Stimulated activated CD4-positive, alpha-beta T cell treated with anti-CD3 and anti-CD28 coated beads, Interleukin-15, amount 100 ng/mL, for 24 hours (primary cell): ENCODE measurements around the gene DIAPH3.
"Not testable (repeated sequence)": the region's sequence is repeated elsewhere in the genome, so short reads cannot be mapped to it uniquely, and the experiment has no call there.

ENCODE experiments used
- DNase-seq: peaks from one replicate; pipeline ENCODE4 v3.0.0-alpha.2; 2020

Gene DIAPH3

DNA sequence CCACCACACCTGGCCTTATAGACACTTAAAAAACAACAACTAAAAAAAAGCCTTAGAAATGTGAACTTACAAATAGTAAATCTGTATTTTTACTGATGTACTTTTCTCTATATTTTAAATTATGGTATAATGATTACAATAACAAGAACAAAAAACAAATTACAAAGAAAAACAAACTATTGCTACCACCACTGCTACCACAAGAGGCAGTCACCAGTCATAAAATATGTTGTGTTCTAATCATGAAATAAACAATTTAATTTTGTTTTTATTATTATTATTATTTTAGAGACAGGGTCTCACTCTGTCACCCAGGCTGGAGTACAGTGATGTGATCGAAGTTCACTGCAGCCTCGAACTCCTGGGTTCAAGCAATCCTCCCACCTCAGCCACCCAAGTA, 72.2 kb downstream of the DIAPH3 start:
- DNase-seq, result no peak

DNA sequence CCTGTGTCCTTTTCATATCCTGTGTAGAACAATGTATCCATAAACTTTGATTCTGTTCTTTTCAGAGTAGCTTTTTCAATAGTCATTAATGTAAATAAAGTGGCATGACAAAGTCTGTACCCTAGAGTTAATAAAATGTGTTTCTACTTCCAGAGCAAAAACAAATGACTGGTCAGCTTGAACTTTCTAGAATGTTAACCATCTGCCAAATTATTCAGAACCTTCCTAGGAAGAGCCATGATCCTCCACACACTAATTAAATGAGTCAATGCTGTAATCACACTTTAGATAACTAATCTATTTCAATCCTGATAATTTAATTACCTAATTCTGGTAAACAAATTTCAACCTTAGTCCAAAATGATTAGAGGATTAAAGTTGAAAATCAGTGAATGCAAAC, 73.2 kb downstream of the DIAPH3 start:
- DNase-seq, result no peak

DNA sequence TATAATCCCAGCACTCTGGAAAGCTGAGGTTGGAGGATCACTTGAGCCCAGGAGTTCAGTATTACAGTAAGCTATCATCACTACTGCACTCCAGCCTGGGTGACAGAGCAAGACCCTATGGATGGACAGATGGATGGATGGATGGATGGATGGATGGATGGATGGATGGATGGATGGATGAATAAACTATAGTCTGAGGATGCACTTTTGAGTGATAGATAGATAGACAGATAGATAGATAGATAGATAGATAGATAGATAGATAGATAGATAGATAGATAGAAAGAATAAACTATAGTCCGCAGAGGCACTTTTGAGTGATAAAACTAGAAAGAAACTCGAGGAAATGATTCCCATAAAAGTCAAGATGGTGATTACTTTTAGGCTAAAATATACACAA, 79.9 kb downstream of the DIAPH3 start:
- not testable (repeated sequence) for DNase-seq

DNA sequence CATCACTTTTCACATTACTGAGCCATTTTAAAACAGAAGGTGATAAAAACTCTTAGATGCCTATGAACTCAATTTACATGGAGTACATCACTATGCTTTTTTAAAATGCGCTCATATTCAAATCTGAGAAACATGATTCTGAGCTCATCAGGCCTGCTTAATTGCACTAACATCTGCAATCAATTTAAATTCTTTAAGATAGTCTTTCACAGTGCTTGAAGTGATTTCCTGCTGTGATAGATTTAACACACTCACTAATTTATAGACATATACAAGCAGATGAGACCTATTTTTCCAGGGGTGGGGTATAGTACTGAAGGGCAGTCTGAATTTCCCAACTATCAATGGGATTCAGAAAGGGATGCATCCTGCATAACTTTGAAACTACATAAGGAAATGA, 82.9 kb downstream of the DIAPH3 start:
- DNase-seq, result no peak

DNA sequence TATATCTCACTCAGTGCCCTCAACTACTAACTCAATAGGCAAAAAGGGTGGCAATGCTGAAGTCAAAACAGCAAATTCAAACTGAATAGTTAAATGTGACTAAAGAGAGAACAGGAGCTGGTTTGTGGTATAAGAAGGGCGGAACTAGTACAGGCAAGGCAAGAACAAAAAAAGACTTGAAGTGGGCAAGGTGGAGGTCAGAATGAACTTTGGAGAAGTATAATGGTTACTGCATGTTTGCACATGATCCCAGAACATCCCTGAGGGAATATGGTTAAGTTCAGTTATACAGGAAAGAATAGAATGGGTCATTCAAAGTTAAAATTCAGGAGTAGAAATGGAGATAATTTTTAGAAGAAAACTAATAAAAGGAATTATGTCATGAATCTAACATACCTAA, 85.5 kb downstream of the DIAPH3 start:
- DNase-seq, result no peak

DNA sequence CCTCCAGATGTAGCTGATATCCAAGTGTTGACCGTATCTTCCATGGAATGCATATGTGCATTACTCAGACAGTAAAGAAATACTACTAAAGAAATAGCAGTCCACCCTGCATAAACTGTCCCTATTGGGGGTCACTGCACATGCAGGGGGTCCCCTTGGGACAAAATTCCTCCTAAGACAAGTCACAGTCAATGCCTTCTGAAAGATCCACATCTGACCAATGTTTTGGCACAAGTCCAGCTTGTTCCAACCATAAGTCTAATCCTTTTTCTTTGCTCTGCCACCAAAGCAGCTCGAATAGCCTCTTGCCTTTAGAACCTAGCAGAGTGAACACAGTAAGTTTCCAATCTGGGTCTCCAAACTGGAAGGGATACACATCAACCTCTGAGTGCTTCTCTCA, 87.9 kb downstream of the DIAPH3 start:
- DNase-seq, result no peak

DNA sequence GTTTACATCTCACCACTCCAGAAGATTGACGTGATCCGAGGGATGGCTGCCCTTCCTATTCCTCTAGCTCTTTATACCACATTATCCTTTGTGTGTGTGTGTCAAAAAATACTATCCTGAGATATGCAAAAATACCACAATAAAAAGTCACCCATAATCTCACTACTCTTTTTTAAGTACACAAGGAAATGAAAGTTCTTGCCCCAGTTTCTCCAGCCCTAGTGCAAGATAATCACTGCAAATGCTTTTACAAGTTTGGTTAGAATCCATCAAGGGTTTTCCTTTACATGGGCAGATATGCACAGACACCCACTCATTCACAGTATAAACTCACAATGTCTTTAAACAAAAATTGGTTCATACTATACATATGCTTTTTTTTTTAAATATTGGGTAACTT, 89.3 kb downstream of the DIAPH3 start:
- DNase-seq, result no peak

DNA sequence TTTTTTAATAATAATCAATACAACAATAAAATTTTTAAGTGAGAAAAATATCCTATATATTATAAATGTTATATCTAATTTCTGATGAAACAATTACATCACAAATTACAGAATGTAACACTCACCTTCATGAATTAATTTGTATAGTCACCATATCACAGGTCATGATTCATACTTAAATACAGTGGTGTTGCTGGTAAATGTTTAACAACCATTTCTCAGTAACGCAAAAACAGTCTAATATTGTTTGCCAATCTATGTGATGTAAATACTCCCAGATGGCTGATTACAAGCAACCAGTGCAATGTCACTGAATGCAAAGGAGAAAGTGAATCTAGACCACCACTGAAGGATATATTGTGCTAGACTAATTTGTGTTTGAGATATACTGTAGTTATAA, 97.5 kb downstream of the DIAPH3 start:
- no peak for DNase-seq

DNA sequence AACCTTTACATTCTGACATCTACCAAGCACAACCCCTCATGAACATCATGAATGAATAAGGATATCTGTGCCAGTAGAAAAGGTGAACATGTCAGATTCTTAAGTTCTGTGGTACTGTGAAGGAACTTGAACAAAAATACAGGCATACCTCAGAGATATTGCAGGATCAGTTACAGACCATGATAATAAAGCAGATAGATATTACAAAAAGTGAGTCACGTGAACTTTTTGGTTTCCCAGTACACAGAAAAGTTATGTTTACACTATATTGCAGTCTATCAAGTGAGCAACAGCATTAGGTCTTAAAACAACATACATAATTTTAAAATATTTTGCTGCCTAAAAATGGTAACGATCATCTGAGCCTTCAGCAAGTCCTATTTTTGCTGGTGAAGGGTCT, 101.2 kb downstream of the DIAPH3 start:
- no peak for DNase-seq

DNA sequence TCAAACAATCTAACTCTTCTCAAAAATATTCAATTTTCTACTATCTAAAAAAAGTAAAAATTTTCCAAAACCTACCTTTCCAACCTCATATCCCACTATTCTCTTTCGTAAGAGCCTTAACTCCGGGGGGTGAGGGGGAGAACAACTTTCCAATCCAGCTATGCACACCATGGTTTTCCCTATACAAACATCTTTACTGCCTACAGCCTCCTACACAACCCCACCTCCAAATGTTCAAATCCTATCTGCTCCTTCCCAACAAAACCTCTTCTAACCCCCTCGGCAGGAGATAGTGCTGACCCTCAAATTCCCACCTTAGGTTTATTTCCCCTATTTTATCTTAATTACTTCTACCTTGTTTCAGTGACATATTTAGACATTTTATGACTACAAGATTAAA, 102.0 kb downstream of the DIAPH3 start:
- no peak for DNase-seq

DNA sequence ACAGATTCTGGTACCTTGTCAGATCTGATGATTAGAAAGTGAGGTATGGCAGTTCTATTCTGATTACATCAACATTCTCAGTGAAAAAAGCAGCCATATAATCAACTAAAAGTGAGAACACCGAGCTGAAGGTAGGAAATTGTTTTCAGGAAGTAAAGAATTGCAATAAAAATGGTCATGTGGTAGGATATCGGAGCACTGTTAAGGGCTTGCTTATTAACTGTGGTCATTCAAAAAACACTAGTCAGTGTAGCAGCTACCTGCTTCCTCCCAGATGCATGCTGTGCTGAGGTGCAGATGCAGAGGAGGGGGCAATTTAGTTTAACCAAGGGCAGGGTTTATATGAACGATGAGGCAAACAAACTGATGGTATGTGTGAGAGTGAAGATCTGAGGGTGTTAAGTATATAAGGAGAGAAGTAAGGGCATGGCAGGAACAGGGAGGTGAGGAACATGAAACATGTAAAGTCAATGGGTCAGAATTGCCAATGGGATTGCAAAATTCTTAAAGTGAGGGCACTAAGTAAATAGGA, 111.9 kb downstream of the DIAPH3 start:
- DNase-seq, result no peak

DNA sequence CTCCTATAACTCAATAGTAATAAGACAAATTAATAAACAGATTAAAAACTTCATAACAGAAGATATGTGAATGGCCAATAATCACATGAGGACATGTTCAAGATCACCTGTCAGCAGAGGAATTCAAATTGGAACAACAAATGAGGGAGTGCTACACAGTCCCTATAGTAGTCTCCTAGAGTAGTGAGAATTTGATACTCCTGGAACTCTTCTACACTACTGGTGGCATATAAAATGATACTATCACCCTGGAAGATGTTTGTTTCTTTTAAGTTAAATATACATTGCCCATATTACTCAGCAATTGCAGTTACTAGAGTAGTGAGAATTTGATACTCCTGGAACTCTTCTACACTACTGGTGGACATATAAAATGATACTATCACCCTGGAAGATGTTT, 115.4 kb downstream of the DIAPH3 start:
- DNase-seq, result not testable (repeated sequence)

DNA sequence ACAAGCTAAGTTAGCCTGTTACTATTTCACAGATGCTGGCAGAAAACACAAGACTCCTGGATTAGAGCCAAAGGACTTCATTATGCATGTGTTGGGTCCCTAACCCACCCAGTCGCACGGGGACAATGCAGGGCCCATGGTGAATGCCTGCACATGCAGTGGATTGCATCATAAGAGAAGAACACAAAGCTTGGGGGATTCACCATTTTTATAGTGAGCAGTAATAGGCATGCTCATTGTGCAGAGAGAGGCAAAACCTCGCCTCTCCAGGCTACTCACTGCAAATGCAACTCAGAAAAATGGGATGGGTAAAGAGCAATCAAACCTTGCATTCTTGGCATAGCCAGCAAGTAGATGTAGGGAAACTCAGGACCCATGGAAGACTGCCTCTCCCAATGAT, 115.8 kb downstream of the DIAPH3 start:
- DNase-seq, result no peak

DNA sequence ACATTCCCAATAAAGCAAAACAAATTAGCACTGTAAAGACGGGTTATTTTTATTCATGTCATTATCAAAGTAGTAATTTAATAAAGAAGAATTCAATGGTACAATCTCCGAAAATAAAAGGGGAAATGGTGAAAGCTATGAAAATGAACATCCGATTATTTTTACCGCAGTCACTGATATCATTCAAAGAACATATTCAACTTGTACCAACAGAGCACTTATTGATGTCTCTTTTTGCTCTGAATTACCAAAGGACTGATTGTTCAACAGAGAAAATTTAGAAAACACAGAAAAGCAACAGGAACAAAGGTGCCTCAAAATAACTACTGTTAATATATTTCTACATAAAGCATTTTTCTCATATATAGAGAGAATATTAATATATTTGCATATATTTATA, 119.4 kb downstream of the DIAPH3 start:
- DNase-seq, result no peak

DNA sequence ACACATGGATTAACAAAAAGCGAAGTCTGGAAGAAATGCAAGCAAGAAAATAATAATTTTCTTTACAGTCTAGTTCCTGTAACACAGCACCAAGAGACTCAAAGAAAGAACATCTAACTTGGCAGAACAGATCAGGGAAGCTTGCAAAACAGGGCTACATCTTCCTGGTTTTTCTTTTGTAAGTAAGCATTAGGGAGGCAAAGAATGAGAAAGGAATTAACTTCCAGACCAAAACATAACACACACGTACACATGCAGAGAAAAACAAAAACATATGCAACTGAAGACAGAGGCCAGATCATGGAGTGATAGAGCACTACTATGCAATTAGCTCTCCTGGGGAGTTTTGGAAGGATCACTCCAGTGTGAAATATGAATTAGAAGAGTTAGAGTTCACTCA, 120.5 kb downstream of the DIAPH3 start:
- no peak for DNase-seq

DNA sequence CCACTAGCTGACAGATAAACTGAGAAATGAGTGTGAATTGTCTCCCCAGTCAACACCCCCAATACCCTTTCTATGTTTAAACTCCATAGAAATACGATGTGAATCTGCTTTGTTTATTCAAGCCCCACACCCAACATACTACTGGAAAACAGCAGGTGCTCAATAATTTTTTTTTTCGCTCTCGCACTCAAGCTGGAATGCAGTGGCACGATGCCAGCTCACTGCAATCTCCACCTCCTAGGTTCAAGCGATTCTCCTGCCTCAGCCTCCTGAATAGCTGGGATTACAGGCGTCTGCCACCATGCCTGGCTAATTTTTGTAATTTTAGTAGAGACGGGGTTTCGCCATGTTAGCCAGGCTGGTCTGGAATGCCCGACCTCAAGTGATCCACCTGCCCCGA, 123.1 kb downstream of the DIAPH3 start:
- not testable (repeated sequence) for DNase-seq

DNA sequence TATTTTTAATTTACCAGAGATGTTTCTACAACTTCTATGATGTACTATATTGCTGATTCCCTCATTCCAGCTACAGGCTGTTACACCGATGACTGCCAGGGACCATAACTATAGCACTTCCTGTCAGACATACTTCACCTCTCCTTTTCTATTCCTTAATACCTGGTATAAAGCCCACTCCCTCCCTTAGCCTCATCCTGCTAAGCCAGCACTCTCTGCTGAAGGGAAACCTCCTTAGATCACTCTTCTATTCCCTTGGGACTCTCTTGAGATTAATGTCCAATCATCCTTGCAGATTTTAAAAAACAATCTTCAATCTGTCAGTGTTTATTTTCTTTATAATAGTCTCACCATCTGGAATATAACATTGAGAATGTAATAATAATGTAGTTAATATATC, 127.9 kb downstream of the DIAPH3 start:
- DNase-seq, result no peak

DNA sequence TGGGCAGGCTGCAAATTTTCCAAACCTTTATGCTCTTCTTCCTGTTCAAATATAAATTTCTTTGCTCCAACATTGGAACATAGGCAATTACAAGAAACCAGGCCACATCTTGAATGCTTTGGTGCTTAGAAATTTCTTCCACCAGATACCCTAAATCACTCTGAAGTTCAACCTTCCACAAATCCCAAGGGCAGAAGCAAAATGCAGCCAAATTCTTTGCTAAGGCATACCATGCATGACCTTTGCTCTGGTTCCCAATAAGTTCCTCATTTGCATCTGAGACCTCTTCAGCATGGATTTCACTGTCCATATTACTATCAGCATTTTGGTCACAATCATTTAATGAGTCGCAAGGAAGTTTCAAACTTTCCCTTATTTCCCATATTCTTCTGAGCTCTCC, 130.9 kb downstream of the DIAPH3 start:
- DNase-seq, result no peak

DNA sequence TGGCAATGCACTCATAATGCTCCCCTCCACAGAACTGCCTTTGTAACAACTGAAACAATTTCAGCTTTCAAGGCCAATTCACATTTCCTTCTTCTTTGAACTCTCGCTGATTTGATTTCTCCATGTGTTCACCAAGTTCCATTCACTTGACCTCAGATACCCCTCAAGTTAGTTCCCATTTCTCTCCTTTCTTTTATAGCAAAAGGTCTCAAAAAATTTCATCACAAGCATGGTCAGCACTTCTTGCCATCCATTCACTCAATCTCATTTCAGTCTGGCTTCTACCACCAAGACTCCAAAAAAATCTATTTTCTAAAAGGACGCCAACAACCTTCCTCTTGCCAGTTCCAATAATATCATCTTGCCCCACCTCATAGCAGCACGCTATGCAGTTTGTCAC, 135.7 kb downstream of the DIAPH3 start:
- DNase-seq, result no peak

DNA sequence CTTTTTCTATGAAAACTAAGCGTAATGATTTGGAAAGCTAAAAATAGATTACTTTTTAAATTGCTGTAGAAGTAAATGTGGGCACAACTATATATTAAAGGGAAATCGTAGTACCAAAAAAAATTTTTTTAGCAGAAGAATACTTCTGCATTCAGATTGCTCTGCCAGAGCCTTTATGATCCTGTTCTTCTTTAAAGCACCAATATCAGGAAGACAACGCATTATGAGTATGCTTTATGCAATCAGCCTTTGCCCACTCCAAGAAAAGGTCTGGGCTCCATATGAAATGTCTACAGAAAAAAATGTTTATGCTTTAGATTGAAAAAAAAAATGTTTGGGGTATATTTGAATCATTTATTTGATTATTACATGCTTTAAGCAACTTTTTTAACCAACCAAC, 137.4 kb downstream of the DIAPH3 start:
- no peak for DNase-seq

DNA sequence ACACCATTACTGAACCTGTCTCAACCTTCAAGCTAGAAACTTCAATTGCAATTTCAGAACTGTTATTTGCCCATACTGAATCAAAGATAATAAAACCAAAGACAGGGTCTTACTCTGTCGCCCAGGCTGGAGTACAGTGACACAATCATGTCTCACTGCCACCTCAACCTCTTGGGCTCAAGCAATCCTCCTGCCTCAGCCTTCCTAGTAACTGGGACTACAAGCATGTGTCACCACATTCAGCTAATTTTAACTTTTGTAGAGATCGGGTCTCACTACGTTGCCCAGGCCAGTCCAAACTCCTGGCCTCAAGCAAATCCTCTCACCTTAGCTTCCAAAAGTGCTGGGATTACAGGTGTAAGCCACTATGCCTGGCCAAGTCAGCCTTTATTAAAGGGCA, 143.4 kb downstream of the DIAPH3 start:
- no peak for DNase-seq

DNA sequence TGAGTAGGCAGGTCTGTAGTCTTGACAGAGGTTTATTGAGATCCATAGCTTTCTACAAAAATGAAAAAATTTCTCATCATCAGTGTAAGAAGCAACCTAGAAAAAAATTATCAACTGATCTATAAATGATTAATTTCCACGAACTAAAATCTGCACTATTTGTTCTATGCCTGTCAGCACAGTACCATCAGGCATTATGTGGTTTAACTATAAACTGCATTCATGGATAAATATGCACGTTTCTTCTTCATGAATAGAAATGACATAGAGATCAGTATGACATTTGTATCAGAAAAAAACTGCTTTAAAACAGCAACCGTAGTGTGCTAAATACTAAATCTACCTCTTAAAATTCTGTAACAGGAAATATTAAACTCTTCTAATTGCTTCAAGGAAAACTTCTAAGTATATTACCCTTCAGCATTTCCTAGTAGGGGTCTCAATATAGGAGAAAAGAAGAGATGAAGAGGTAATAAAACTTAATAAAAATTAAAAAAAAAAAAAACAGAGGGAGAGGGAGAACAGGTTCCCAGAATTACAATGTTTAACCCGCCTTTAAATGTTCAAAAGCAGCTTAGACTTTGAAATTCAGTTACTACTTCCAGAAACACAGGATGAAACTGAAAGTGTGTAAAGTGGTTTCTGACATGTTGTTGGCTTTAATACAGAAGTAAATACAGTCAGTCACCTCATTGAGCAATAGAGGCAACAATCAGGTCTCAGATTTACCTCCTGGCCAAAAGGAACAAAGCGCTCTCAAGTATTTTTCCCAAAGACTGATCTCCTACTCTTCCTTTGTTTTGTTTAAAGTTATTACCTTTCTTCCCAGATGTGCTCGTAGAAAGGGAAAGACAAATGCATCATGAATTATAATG, 144.4 kb downstream of the DIAPH3 start:
- no peak for DNase-seq

DNA sequence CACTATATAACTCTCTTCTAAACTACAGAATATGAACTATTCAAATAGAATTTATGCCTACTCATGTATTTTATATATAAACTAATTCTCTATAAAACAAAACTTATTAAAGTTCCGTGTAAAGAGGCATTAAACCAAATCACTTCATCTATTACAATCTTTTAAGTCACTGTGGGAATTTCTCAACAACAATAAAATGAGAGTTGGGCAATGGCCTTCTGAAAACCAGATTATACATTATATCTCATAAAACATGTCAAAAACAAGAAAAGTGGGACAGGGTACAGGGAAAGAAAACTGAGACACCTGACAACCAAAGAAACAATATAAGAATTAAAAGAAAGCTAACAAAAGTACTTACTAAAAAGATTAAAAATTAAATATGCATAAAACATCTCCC, 145.2 kb downstream of the DIAPH3 start:
- no peak for DNase-seq

DNA sequence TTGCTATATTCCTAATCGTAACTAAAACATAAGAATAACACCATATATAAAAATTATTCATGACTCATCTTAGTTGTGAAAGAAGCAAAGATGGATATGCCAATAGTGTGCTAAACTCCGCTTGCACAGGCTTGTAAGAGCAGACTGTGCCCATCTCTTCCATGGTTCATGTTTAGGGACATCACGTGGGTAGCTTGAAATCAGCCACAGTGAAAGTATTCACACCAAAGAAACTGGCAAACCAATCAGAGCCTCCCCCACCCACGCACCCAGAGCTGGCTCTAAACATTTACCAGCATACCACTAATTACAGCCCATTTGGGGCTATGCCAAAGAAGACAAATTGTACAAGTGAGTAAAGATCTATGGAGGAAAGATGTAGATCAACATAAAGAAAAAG, 147.5 kb downstream of the DIAPH3 start:
- no peak for DNase-seq

DNA sequence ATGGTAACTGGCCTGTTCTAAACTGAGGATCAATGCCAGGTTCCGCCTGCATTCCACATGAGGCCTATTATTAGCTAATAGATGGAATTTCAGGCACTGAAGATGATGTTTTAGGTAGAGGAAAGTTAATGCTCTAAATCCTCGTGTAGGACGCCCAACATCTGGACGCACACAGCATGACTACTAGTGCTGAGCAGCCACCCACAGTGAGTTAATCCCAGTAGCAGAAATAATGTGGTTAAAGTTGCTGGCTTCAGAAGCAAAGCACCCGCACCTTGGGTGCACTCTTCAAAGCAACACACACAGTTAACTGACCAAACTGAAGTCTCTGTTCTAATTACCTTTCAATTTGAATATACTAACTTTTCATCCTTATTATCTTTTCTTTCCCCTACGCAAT, 150.6 kb downstream of the DIAPH3 start:
- DNase-seq, result no peak
